ENCODE measurements around the gene ITCH.
"Not testable (repeated sequence)": the region's sequence is repeated elsewhere in the genome, so short reads cannot be mapped to it uniquely, and the experiment has no call there.

The ITCH gene

GRCh38 chr20:34382877-34383455 is 19.9 kb downstream of the ITCH start:
- DNase-seq, result not testable (repeated sequence)

GRCh38 chr20:34385464-34385863 is 22.4 kb downstream of the ITCH start:
- no peak for DNase-seq

- DNase-seq, result no peak
Observed at GRCh38 chr20:34388000-34388399, 24.9 kb downstream of the ITCH start.

GRCh38 chr20:34388678-34389077 is 25.6 kb downstream of the ITCH start:
- no peak for DNase-seq

- no peak for DNase-seq
Observed at GRCh38 chr20:34389206-34389953, 26.3 kb downstream of the ITCH start.

- DNase-seq, result no peak
Observed at GRCh38 chr20:34389954-34390555, 27.0 kb downstream of the ITCH start.

GRCh38 chr20:34396408-34396807 is 33.3 kb downstream of the ITCH start:
- no peak for DNase-seq

GRCh38 chr20:34397096-34397495 is 34.0 kb downstream of the ITCH start:
- no peak for DNase-seq

- DNase-seq, result not testable (repeated sequence)
Observed at GRCh38 chr20:34400776-34401175, 37.7 kb downstream of the ITCH start.

- no peak for DNase-seq
Observed at GRCh38 chr20:34401741-34402455, 38.8 kb downstream of the ITCH start.

GRCh38 chr20:34402461-34402860 is 39.4 kb downstream of the ITCH start:
- DNase-seq, result no peak

- DNase-seq, result no peak
Observed at GRCh38 chr20:34403063-34403827, 40.2 kb downstream of the ITCH start.

- DNase-seq, result no peak
Observed at GRCh38 chr20:34403908-34404307, 40.8 kb downstream of the ITCH start.

- DNase-seq, result no peak
Observed at GRCh38 chr20:34404803-34405202, 41.7 kb downstream of the ITCH start.

- DNase-seq, result peak; percentile 59
Observed at GRCh38 chr20:34405247-34405651, 42.2 kb downstream of the ITCH start.

GRCh38 chr20:34405942-34406341 is 42.9 kb downstream of the ITCH start:
- DNase-seq, result not testable (repeated sequence)

- DNase-seq, result no peak
Observed at GRCh38 chr20:34407962-34408474, 44.9 kb downstream of the ITCH start.

- DNase-seq, result no peak
Observed at GRCh38 chr20:34410336-34410735, 47.3 kb downstream of the ITCH start.

GRCh38 chr20:34412453-34412852 is 49.4 kb downstream of the ITCH start:
- DNase-seq, result no peak

- not testable (repeated sequence) for DNase-seq
Observed at GRCh38 chr20:34414525-34414924, 51.5 kb downstream of the ITCH start.

- DNase-seq, result no peak
Observed at GRCh38 chr20:34415079-34415478, 52.0 kb downstream of the ITCH start.

- DNase-seq, result no peak
Observed at GRCh38 chr20:34420146-34420545, 57.1 kb downstream of the ITCH start.
